ENCODE results near the gene DHRS3.

GRCh38 chr1:12585536-12585935 is 32.5 kb downstream of the DHRS3 start:
- no peak for TF ChIP-seq CTCF (IDR thresholded peaks at IDR 0.05)
- no peak for TF ChIP-seq POLR2A (IDR thresholded peaks at IDR 0.05)

All from body of pancreas (tissue), 4 donors.